ENCODE data around the gene ARHGAP1.

- TF ChIP-seq TAF1 (IDR thresholded peaks at IDR 0.05; ENCODE audit: low read depth) (no peak), ZBTB7A (IDR thresholded peaks at IDR 0.05; ENCODE audit: low read depth) (no peak), RAD21 (IDR thresholded peaks at IDR 0.05; ENCODE audit: low read depth) (no peak), TEAD4 (IDR thresholded peaks at IDR 0.05) (no peak)
Observed at GRCh38 chr11:46630237-46630636, 70.2 kb downstream of the ARHGAP1 start.
